NAMALWA (cell line): ENCODE measurements around the gene KCMF1.

ENCODE experiments used
- DNase-seq: peaks from one replicate; pipeline ENCODE4 v3.0.0-alpha.2; 2015; ENCODE audit warnings: low spot score

KCMF1 gene

GRCh38 chr2:84980263-84980983 is 9.5 kb downstream of the KCMF1 start:
- DNase-seq, result peak; percentile 24

DNA sequence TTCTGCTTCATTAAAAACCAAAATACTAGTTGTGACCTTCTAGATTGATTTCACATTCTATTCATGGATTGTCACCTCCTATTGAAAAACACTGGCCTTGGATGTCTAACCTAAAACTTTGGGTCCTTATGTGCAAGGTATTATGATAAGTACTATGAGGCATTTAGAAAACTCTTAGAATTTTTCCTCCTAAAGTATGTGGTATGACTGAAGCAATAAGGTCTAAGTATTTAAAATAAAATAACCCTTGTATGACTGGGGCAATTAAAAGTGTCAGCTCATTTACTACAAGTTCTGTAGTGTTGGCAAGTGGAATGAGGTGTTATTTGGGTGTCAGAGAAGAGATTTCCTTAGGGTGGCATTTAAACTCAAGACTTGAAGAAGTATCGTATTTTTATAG is 15.1 kb downstream of the KCMF1 start:
- DNase-seq, result no peak

- DNase-seq, result no peak
Observed at GRCh38 chr2:84989422-84989821, 18.5 kb downstream of the KCMF1 start.

- DNase-seq, result no peak
Observed at GRCh38 chr2:84989927-84990326, 19.0 kb downstream of the KCMF1 start.

DNA sequence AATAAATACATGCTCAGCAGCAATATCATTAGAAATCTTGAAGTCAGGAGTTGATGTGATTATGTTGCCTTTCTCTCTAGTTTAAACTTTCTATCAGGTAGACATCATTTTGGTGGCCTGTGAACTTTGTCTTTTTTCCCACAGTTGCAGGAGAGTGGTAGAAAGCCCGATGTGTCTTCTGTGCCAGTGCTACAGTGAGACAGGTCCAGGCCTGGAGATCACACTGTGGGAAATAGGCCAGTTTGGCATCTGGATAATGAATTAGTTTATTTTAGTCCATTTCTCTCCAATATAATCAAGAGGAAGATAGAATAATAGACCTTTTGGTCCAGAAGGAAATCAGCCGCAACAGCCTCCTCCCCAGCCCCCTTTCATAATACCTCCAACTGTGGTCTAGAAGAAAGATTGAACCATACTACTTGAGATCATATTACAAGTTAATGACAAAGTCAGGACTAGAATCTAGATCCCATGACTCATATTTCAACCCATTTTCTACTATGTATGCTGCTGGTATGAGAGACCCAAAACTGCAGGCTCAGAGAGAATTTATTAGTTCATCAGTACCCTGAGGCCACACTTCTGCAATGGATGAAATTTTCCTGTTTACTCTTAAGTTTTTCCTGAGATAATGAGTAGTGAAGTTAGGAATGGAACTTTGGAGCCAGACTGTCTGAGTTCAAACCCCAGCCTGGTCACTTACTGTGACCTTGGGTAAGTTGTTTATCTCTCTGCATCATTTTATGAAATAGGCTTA is 20.6 kb downstream of the KCMF1 start:
- DNase-seq, result no peak

- no peak for DNase-seq
Observed at GRCh38 chr2:84995826-84996225, 24.9 kb downstream of the KCMF1 start.

GRCh38 chr2:84996909-84997308 is 25.9 kb downstream of the KCMF1 start:
- no peak for DNase-seq

GRCh38 chr2:84999553-84999955 is 28.6 kb downstream of the KCMF1 start:
- DNase-seq, result no peak

GRCh38 chr2:85001595-85001994 is 30.6 kb downstream of the KCMF1 start:
- DNase-seq, result no peak

- DNase-seq, result no peak
Observed at GRCh38 chr2:85002534-85002933, 31.6 kb downstream of the KCMF1 start.

GRCh38 chr2:85008252-85008651 is 37.3 kb downstream of the KCMF1 start:
- DNase-seq, result no peak

GRCh38 chr2:85009019-85009618 is 38.2 kb downstream of the KCMF1 start:
- peak; percentile 38 for DNase-seq

DNA sequence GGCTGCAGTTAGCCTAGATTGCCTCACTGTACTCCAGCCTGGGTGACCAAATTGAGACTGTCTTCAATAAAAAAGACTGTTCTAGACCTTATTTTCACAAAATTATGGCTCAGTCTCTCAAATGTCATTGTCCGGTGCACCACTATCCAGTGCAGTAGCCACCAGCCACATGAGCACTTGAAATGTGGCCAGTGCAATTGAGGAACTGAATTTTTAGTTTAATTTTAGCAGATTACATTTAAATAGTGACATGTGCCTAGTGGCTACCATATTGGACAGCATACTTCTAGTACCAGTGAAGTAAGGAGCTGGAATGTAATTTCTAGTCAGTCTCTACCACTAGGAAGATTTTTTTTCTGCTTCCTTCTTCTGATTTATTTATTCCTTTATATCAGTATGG is 39.4 kb downstream of the KCMF1 start:
- no peak for DNase-seq

- no peak for DNase-seq
Observed at GRCh38 chr2:85011098-85011497, 40.1 kb downstream of the KCMF1 start.

DNA sequence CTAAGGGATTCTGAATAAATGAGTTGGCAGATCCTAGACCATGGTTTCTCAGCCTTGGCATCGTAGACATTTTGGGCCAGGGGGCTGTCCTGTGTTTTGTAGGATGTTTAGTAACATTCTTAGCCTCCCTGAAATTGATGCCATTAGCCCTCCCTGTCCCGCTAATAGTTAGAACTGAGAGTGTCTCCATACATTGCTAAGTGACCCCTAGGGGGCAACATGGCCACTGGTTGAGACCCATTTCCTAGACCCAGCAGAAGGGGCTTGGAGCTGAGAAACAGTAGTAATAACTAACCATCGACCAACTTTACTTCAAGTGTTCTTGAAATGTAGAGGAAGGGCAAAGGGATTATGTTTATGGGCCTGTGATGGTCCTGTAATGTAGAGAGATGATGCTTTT is 40.8 kb downstream of the KCMF1 start:
- peak; percentile 44 for DNase-seq

DNA sequence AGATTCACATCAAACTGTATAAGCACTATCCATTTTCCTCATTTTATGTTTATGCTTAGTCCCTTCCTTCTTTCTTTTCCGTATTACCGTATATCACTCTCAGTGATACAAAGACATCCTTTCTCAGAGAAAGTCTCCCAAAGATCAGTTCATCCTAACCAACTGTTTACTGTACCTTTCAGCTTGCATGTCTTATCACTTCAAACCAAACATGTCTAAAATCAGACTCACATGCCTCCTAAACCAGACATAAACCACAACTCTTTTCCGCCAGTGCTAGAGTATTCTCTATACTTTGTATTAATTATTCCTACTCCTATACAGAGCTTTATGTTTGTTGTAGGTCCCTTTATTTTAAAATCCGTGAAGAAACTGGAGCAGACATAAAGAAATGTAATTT is 41.5 kb downstream of the KCMF1 start:
- no peak for DNase-seq

DNA sequence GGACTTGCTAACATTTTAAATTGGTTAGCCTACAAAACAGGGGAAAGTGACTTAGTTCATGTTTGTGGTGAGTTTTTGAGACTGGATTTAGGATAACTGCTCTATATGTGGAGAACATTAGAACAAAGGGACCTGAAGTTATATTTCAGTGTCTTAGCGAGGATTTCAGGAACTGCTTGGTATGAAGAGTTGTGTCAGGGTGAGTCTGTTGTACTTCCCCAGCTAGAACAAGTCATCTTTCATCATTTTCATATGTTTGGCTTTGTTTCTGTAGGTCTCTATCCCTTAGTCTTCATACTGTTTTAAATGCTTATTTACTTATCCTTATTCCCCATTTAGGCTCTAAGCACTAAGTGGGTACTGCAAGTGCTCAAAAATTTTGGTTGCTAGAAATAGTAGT is 41.9 kb downstream of the KCMF1 start:
- DNase-seq, result no peak

GRCh38 chr2:85015653-85016360 is 44.8 kb downstream of the KCMF1 start:
- peak; percentile 47 for DNase-seq

DNA sequence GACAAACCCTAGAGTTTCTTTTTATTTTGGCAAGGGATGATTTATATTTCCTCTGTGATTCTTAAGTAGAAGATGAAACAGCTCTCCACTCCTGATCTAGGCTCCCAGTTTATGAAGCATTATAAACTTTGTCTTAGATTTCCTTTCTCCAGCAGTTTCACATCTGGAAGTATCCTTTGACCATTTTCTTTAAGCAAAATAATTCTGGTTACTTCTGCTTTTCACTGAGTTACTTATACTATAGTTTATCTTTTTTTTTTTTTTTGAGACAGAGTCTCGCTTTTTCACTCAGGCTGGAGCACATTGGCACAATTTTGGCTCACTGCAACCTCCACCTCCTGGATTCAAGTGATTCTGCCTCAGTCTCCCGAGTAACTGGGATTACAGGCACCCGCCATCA is 45.5 kb downstream of the KCMF1 start:
- DNase-seq, result no peak

DNA sequence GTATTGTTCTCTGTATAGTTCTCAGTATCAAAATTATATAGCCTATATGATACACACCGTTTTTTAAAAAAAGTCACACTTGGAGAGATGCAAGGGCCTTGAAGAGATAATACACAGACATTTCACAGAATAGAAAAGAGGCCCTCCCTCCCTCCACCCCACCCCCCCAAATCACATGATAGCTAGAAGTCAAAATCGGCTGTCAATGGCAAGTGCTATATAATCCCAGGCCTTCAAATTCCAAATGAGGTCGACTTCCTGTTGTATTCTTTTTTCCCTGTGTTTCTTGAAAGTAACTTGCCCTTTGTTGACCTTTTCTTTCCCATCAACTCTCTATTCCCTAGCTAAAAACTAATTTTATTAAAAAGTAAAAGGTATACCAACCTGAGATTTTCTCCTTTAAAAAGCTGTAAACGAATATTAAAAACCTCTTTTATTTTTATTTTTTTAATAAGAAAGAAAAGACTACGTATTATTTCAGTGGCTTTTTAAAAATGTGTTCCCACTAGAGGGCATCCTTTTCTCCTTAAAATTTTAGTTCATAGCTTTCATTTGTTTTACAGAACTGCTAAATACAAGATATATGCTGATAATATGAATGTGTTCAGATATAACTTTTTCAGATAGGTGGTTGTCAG is 46.6 kb downstream of the KCMF1 start:
- DNase-seq, result peak; percentile 59

DNA sequence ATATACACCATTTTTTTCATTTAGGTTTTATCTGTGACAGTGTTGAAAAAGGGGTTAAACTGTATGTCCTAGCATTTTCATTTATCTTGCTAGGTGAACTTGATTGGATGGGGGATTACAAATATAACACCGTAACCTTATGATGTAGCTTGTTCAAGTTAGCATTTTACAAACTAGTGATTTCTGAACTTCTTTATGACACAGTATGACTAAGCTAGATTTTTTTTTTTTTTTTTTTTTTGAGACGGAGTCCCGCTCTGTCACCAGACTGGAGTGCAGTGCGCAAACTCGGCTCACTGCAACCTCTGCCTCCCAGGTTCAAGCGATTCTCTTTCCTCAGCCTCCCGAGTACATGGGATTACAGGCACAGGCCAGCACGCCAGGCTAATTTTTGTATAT is 47.1 kb downstream of the KCMF1 start:
- no peak for DNase-seq

DNA sequence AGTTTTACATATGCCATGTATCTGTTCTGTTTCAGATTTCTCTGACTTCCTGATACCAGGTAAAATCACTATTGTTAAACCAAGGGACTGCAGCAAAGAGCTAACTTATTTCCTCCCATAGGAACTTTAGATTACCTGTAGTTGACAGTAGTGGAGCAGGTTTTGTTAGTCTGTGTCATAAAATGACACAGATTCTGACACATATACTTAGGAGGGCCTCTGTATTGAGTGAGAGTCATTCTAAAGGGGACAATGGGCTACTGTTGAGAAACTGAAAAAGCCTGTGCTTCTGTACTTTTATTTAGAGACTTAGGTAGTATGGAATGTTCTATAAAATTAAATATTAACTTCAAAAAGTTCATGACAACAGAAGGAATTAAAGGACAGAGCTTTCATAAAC is 48.2 kb downstream of the KCMF1 start:
- no peak for DNase-seq
